HepG2 (cell line): ENCODE results near the gene UBE2O. TPM values are rescaled to one million over a fixed set of nuclear protein-coding genes. Genes with fewer than 3 reads are reported as not detected.

Experiments
- ADNP ChIP-seq: sonication (generic); formaldehyde crosslinking; IDR thresholded peaks from 2 replicates; pipeline ENCODE4 v1.4.0; 2020; ENCODE audit warnings: missing genetic modification reagents
- AFF4 ChIP-seq: sonication (generic); formaldehyde crosslinking; IDR thresholded peaks from 2 replicates; pipeline ENCODE4 v1.4.0; 2020; ENCODE audit warnings: missing genetic modification reagents
- CBX2 ChIP-seq, 2 experiments: fragments of 200-600 bp in 1 of 2; sonication (generic); formaldehyde crosslinking in 1 of 2; IDR thresholded peaks; 2 replicates each; pipeline versions ENCODE4 v1.7.0 to v1.8.1; 2018 to 2022; ENCODE audit warnings: low read depth in 2 of 2, low read length in 1 of 2, mild to moderate bottlenecking in 1 of 2, missing genetic modification reagents in 1 of 2
- DDIT3 ChIP-seq: sonication (generic); formaldehyde crosslinking; IDR thresholded peaks from 2 replicates; pipeline ENCODE4 v1.4.0; 2020; ENCODE audit warnings: mild to moderate bottlenecking, missing genetic modification reagents
- HCFC1 ChIP-seq: fragments of 150-350 bp; IDR thresholded peaks from 2 replicates; pipeline ENCODE4 v1.6.1; 2014; ENCODE audit warnings: low read depth, low read length
- NR2F2 ChIP-seq: IDR thresholded peaks from 2 replicates; pipeline ENCODE4 v1.6.1; 2012; ENCODE audit warnings: low read depth, inconsistent platforms, borderline replicate concordance
- SIN3A ChIP-seq: IDR thresholded peaks from 2 replicates; pipeline ENCODE4 v1.6.1; 2011; ENCODE audit warnings: low read depth, mild to moderate bottlenecking, control low read depth, low read length, borderline replicate concordance
- TP53 ChIP-seq: sonication (generic); formaldehyde crosslinking; conservative IDR thresholded peaks from 2 replicates; pipeline ENCODE4 v1.4.0; 2020; ENCODE audit warnings: missing genetic modification reagents
- ZNF251 ChIP-seq: sonication (generic); formaldehyde crosslinking; IDR thresholded peaks from 2 replicates; pipeline ENCODE4 v1.9.0; 2021; ENCODE audit warnings: mild to moderate bottlenecking, missing genetic modification reagents
- ZNF619 ChIP-seq: sonication (generic); formaldehyde crosslinking; IDR thresholded peaks from 2 replicates; pipeline ENCODE4 v1.4.0; 2020; ENCODE audit warnings: mild to moderate bottlenecking, missing genetic modification reagents
- ZNF644 ChIP-seq: IDR thresholded peaks from 2 replicates; pipeline ENCODE4 v1.6.1; 2016; ENCODE audit warnings: low read depth
- ZNF747 ChIP-seq: sonication (generic); formaldehyde crosslinking; IDR thresholded peaks from 2 replicates; pipeline ENCODE4 v1.8.1; 2023; ENCODE audit warnings: missing genetic modification reagents, mild to moderate bottlenecking, borderline replicate concordance
- ZZZ3 ChIP-seq: sonication (generic); formaldehyde crosslinking; IDR thresholded peaks from 2 replicates; pipeline ENCODE4 v1.4.0; 2020; ENCODE audit warnings: missing genetic modification reagents, mild to moderate bottlenecking, borderline replicate concordance
- polyA plus RNA-seq, 8 experiments: library from polyadenylated mRNA; depleted of rRNA in 3 of 8; stranded (reverse) in 7 of 8; unstranded in 1 of 8; fragments of >200 nt; fragmentation: Illumina TruSeq in 4 of 8; extraction: Trizol in 4 of 8; gene quantifications; 2 replicates each; pipeline versions ENCODE4 v1.2.1 to v1.2.3, GENCODE V29; 2011 to 2016; ENCODE audit warnings: low read depth in 4 of 8, missing spikeins in 1 of 8, mixed read lengths in 1 of 8; ENCODE audit not compliant: insufficient read depth in 1 of 8
- total RNA-seq, 5 experiments: library from RNA; depleted of rRNA; stranded (reverse); fragments of >200 nt; fragmentation: Illumina TruSeq; extraction: Trizol; gene quantifications; 2 replicates each; pipeline ENCODE4 v1.2.3, GENCODE V29; 2016; ENCODE audit warnings: low read depth in 1 of 5
- TF ChIP-seq, protein P1 (sequence below): sonication (generic); formaldehyde crosslinking; IDR thresholded peaks from 2 replicates; pipeline ENCODE4 v1.4.0; 2020; ENCODE audit warnings: missing genetic modification reagents, borderline replicate concordance
- TF ChIP-seq, protein P2 (sequence below): IDR thresholded peaks from 2 replicates; pipeline ENCODE4 v1.6.1; 2016; ENCODE audit warnings: missing biosample characterization, missing genetic modification reagents, low read depth
- TF ChIP-seq, protein P3 (sequence below): sonication (generic); formaldehyde crosslinking; IDR thresholded peaks from 2 replicates; pipeline ENCODE4 v1.8.1; 2023; ENCODE audit warnings: mild to moderate bottlenecking, missing genetic modification reagents

The UBE2O gene
- total and polyA plus RNA-seq, 2 of the 13 experiments (the other 11 are each of a cell fraction or from before 2014, with no cell fraction given) = 21.5 to 23.5 TPM

GRCh38 chr17:76383546-76384221, 69.3 kb downstream of the UBE2O start (continued):
- TF ChIP-seq DDIT3 (CRISPR knock-in tag) (no peak; the same call in 1 of the 2 replicates), SIN3A (no peak), ZNF747 (CRISPR knock-in tag) (peak; percentile 41; the same call in 1 of the 2 replicates), ZZZ3 (CRISPR knock-in tag) (no peak), TP53 (no peak), ZNF251 (no peak), ADNP (no peak), HCFC1 (no peak), CBX2 (IDR thresholded peaks at IDR 0.05; ENCODE audit: low read depth, low read length) (no peak), CBX2 (CRISPR knock-in tag; IDR thresholded peaks at IDR 0.05; ENCODE audit: low read depth) (0 out of 2 replicates have a peak, but pooled peaks have one; percentile 51), ZNF619 (CRISPR knock-in tag) (no peak; the same call in 1 of the 2 replicates), NR2F2 (no peak; the same call in 1 of the 2 replicates), AFF4 (CRISPR knock-in tag) (peak; percentile 88; the same call in 1 of the 2 replicates), ZNF644 (no peak)
- TF ChIP-seq, protein P1, sequence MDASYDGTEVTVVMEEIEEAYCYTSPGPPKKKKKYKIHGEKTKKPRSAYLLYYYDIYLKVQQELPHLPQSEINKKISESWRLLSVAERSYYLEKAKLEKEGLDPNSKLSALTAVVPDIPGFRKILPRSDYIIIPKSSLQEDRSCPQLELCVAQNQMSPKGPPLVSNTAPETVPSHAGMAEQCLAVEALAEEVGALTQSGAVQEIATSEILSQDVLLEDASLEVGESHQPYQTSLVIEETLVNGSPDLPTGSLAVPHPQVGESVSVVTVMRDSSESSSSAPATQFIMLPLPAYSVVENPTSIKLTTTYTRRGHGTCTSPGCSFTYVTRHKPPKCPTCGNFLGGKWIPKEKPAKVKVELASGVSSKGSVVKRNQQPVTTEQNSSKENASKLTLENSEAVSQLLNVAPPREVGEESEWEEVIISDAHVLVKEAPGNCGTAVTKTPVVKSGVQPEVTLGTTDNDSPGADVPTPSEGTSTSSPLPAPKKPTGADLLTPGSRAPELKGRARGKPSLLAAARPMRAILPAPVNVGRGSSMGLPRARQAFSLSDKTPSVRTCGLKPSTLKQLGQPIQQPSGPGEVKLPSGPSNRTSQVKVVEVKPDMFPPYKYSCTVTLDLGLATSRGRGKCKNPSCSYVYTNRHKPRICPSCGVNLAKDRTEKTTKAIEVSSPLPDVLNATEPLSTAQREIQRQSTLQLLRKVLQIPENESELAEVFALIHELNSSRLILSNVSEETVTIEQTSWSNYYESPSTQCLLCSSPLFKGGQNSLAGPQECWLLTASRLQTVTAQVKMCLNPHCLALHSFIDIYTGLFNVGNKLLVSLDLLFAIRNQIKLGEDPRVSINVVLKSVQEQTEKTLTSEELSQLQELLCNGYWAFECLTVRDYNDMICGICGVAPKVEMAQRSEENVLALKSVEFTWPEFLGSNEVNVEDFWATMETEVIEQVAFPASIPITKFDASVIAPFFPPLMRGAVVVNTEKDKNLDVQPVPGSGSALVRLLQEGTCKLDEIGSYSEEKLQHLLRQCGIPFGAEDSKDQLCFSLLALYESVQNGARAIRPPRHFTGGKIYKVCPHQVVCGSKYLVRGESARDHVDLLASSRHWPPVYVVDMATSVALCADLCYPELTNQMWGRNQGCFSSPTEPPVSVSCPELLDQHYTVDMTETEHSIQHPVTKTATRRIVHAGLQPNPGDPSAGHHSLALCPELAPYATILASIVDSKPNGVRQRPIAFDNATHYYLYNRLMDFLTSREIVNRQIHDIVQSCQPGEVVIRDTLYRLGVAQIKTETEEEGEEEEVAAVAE (CRISPR knock-in tag) = no peak
- TF ChIP-seq, protein P2, sequence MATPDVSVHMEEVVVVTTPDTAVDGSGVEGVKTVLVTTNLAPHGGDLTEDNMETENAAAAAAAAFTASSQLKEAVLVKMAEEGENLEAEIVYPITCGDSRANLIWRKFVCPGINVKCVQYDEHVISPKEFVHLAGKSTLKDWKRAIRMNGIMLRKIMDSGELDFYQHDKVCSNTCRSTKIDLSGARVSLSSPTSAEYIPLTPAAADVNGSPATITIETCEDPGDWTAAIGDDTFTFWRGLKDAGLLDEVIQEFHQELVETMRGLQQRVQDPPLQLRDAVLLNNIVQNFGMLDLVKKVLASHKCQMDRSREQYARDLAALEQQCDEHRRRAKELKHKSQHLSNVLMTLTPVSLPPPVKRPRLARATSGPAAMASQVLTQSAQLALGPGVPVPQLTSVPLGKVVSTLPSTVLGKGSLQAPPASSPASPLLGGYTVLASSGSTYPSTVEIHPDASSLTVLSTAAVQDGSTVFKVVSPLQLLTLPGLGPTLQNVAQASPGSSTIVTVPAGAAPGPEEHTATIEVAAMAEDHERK (CRISPR knock-in tag) = no peak
- TF ChIP-seq, protein P3, sequence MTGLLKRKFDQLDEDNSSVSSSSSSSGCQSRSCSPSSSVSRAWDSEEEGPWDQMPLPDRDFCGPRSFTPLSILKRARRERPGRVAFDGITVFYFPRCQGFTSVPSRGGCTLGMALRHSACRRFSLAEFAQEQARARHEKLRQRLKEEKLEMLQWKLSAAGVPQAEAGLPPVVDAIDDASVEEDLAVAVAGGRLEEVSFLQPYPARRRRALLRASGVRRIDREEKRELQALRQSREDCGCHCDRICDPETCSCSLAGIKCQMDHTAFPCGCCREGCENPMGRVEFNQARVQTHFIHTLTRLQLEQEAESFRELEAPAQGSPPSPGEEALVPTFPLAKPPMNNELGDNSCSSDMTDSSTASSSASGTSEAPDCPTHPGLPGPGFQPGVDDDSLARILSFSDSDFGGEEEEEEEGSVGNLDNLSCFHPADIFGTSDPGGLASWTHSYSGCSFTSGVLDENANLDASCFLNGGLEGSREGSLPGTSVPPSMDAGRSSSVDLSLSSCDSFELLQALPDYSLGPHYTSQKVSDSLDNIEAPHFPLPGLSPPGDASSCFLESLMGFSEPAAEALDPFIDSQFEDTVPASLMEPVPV (CRISPR knock-in tag) = no peak; the same call in 1 of the 2 replicates
